Mammary epithelial cell (primary cell): ENCODE results near the gene PREX1.

Source experiments
- EZH2 ChIP-seq: IDR thresholded peaks from 2 replicates; pipeline ENCODE4 v1.6.1; 2012; ENCODE audit warnings: low read length, inconsistent platforms, borderline replicate concordance
- TF ChIP-seq, protein P1 (sequence below), 2 donors: IDR thresholded peaks in 1 of 2; conservative IDR thresholded peaks in 1 of 2; 2 replicates each; pipeline ENCODE4 v1.5.1; 2011 to 2012; ENCODE audit warnings: inconsistent platforms in 2 of 2, low read length in 2 of 2, mild to moderate bottlenecking in 2 of 2, control low read depth in 1 of 2, low read depth in 1 of 2; ENCODE audit not compliant: insufficient read depth in 1 of 2; ENCODE audit errors: extremely low read depth in 1 of 2

DNA sequence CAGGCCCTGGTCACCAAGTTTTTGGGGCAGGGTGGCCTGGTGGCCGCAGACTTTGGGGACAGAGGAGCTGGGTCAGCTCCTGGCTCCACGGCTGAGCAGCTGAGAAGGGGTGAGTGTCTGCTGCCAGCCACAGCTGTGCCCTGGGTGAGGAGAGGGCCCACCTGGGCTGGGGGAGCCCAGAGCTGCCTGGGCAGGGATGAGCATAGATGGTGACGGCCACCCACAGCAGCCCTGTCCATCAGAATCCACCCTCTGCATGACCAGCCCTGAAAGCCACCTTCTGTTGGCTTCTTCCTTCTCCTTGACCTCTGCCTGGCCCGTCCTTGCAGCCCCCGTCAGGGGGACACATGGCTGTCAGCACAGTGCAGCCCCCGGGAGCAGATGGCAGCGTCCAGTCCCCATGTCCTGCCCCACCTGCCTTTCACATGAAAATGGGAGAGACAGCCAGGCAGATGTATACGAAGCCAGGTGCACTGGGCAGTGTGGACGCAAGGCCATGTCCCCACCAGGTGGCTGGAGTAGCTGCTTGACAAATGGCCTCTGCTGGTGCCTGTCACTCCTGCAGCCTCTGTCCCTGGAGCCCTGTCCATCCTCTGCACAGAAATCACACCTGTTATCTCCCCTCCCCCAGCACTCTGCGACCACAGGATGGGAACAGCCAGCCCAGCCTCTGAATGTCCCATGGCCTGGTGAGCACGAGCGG lies 220.8 kb downstream of the PREX1 start:
- TF ChIP-seq, protein P1, sequence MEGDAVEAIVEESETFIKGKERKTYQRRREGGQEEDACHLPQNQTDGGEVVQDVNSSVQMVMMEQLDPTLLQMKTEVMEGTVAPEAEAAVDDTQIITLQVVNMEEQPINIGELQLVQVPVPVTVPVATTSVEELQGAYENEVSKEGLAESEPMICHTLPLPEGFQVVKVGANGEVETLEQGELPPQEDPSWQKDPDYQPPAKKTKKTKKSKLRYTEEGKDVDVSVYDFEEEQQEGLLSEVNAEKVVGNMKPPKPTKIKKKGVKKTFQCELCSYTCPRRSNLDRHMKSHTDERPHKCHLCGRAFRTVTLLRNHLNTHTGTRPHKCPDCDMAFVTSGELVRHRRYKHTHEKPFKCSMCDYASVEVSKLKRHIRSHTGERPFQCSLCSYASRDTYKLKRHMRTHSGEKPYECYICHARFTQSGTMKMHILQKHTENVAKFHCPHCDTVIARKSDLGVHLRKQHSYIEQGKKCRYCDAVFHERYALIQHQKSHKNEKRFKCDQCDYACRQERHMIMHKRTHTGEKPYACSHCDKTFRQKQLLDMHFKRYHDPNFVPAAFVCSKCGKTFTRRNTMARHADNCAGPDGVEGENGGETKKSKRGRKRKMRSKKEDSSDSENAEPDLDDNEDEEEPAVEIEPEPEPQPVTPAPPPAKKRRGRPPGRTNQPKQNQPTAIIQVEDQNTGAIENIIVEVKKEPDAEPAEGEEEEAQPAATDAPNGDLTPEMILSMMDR (conservative IDR thresholded peaks at IDR 0.05 in 1 of 2, IDR thresholded peaks at IDR 0.05 in 1 of 2; ENCODE audit: extremely low read depth in 1 of 2, insufficient read depth in 1 of 2, low read depth in 1 of 2, low read length in 2 of 2) = no peak
- TF ChIP-seq EZH2 = no peak
